ENCODE measurements around the gene FBRSL1.

- TF ChIP-seq CTCF (IDR thresholded peaks at IDR 0.05), result no peak
- no peak for TF ChIP-seq POLR2A (IDR thresholded peaks at IDR 0.05)
Observed at GRCh38 chr12:132506328-132507160, 16.6 kb downstream of the FBRSL1 start.
